HK-2 (cell line): ENCODE data around the gene MSH6.
"Not testable (repeated sequence)": the region's sequence is repeated elsewhere in the genome, so short reads cannot be mapped to it uniquely, and the experiment has no call there.

ENCODE experiments used
- DNase-seq: peaks from one replicate; pipeline ENCODE4 v3.0.0-alpha.2; 2018; ENCODE audit not compliant: unreplicated experiment

Gene MSH6

GRCh38 chr2:47842846-47843245 lies 59.9 kb downstream of the MSH6 start:
- DNase-seq, result no peak

DNA sequence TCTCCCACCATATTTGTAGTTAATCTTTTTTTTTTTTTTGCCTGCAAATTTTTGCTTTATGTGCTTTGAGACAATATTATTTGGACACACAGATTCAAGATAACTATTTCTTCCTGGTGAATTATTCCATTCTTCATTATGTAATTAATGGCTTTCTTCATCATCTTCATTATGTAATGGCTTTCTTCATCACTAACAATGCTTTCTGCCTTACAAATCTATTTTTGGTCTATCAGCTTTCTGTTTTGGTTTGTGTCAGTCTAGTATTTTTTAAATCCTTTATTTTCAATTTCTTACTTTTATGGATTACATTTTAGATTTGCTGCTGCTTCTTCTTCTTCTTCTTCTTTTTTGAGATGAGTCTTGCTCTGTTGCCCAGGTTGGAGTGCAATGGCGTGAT lies 60.5 kb downstream of the MSH6 start:
- no peak for DNase-seq

DNA sequence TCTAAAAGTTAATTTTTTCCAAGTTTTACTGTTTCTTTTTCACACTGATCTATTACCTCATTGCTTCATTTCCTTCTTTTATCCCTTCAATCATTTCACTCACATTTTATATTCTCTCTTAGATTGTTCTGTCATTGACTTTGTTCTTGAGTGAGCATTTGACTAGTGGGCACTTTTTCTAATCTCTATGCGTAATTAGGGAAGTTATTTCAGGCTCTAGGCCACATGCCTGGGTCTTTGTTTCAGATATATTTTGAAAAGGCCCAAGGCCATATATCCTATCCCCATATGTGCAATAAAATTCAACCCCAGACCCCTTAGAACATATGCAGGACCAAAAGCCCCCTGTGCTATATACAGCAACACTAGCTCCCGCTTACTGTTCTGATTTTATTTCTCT lies 61.2 kb downstream of the MSH6 start:
- DNase-seq, result no peak

DNA sequence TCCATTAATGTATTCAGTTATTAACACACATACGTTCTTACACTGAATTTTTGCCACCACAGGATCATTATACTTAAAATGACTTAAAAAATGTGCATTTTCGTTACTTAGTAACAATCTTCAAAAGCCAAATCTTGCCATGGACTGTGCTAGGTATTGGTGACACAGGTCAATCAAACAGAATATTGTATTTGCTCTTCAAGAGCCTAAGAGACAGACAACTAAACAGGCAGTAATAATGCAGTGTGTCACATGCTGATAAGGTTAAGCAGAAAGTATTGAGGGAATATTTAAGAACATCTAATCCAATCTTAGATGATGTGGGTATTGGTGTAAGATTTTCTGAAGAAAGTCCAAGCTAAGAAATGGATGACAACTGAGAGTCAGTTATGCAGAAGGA lies 66.4 kb downstream of the MSH6 start:
- no peak for DNase-seq

GRCh38 chr2:47850198-47850597 lies 67.3 kb downstream of the MSH6 start:
- DNase-seq, result no peak

DNA sequence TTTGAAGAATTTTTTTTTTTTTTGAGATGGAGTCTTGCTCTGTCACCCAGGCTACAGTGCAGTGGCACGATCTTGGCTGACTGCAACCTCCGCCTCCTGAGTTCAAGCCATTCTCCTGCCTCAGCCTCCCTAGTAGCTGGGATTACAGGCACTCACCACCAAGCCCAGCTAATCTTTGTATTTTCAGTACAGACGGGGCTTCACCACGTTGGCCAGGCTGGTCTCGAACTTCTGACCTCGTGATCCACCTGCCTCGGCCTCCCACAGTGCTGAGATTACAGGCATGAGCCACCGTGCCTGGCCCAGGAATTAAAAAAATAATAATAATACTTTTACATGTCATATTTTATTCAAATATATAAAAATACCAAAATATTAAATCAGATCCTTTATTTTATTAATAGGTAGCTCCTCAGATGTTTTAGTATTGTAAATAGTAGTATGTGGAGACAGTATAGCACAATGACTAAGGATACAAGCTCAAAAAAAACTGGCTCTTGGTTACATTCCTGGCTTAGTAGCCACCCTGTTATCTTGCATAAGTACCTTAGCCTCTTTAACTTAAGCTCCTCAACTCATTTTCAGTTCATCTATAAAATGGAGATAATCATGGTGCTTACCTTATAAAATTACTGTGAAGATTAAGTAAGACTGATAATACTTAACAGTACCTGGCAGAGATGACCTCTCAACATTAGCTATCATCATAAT lies 70.3 kb downstream of the MSH6 start:
- not testable (repeated sequence) for DNase-seq
